ENCODE measurements around the gene TDG. TPM values are rescaled to one million over a fixed set of nuclear protein-coding genes. Genes with fewer than 3 reads are reported as not detected.

The TDG gene
- total and polyA plus RNA-seq, 10 of the 15 experiments (the other 5 are each of a cell fraction or from before 2014, with no cell fraction given), result 29.7 to 68.8 (median 51.2) TPM

GRCh38 chr12:103929046-103929783 lies 36.5 kb upstream of the TDG start (continued):
- TF ChIP-seq ATF2 (IDR thresholded peaks at IDR 0.05; ENCODE audit: low read length), result 0 out of 2 replicates have a peak, but pooled peaks have one; percentile 12
- TF ChIP-seq HCFC1 (IDR thresholded peaks at IDR 0.05; ENCODE audit: low read length), result peak; percentile 90
- TF ChIP-seq EGR1 (IDR thresholded peaks at IDR 0.05; ENCODE audit: borderline replicate concordance in 1 of 2, low read depth in 2 of 2, low read length in 2 of 2), result no peak
- no peak for TF ChIP-seq NFXL1 (IDR thresholded peaks at IDR 0.05; ENCODE audit: borderline replicate concordance)
- no peak for TF ChIP-seq ZSCAN29 (IDR thresholded peaks at IDR 0.05)
- peak; percentile 76 for TF ChIP-seq SMARCA5 (IDR thresholded peaks at IDR 0.05)
- TF ChIP-seq POLR2AphosphoS5 (IDR thresholded peaks at IDR 0.05; ENCODE audit: low read length), result peak; percentile 85
- no peak for TF ChIP-seq BRCA1 (IDR thresholded peaks at IDR 0.05; ENCODE audit: low read depth, low read length)
- TF ChIP-seq MEF2B (IDR thresholded peaks at IDR 0.05; ENCODE audit: partially characterized antibody, poor library complexity, severe bottlenecking), result no peak
- TF ChIP-seq RFX5 (IDR thresholded peaks at IDR 0.05; ENCODE audit: low read depth, low read length), result no peak
- TF ChIP-seq LARP7 (IDR thresholded peaks at IDR 0.05), result no peak; the same call in 1 of the 2 replicates
- peak; percentile 70; the same call in 1 of the 2 replicates for TF ChIP-seq RB1 (IDR thresholded peaks at IDR 0.05; ENCODE audit: borderline replicate concordance)
- no peak for TF ChIP-seq BCL3 (IDR thresholded peaks at IDR 0.05; ENCODE audit: borderline replicate concordance, insufficient read depth, low read depth, low read length, poor library complexity, severe bottlenecking)
- TF ChIP-seq TCF12 (IDR thresholded peaks at IDR 0.05; ENCODE audit: low read depth, low read length), result peak; percentile 92
- TF ChIP-seq RCOR1 (conservative IDR thresholded peaks at IDR 0.05; ENCODE audit: low read depth, low read length), result no peak

All from GM12878 (cell line).